Osteocyte (in vitro differentiated cells): ENCODE measurements around the gene MATN1. TPM values are rescaled to one million over a fixed set of nuclear protein-coding genes. Genes with fewer than 3 reads are reported as not detected.

Experiments used
- DNase-seq: peaks from one replicate; pipeline ENCODE4 v3.0.0; 2021; ENCODE audit warnings: mixed read lengths; ENCODE audit not compliant: unreplicated experiment; ENCODE audit errors: extremely low spot score
- H3K27ac Mint-ChIP-seq: one replicate; pipeline ENCODE4 v1.8.0; 2021; ENCODE audit warnings: mild to moderate bottlenecking, mixed read lengths; ENCODE audit not compliant: unreplicated experiment
- H3K27me3 Mint-ChIP-seq: one replicate; pipeline ENCODE4 v1.8.0; 2021; ENCODE audit warnings: mixed read lengths; ENCODE audit not compliant: unreplicated experiment
- H3K36me3 Mint-ChIP-seq: one replicate; pipeline ENCODE4 v1.8.0; 2021; ENCODE audit warnings: mixed read lengths; ENCODE audit not compliant: unreplicated experiment
- H3K4me1 Mint-ChIP-seq: one replicate; pipeline ENCODE4 v1.8.0; 2021; ENCODE audit warnings: mixed read lengths; ENCODE audit not compliant: unreplicated experiment
- H3K4me3 Mint-ChIP-seq: one replicate; pipeline ENCODE4 v1.8.0; 2021; ENCODE audit warnings: mild to moderate bottlenecking, moderate library complexity, mixed read lengths; ENCODE audit not compliant: unreplicated experiment
- H3K9me3 Mint-ChIP-seq: one replicate; pipeline ENCODE4 v1.8.0; 2021; ENCODE audit warnings: mixed read lengths; ENCODE audit not compliant: unreplicated experiment
- CTCF ChIP-seq: fragments of 200-600 bp; sonication (generic); IDR thresholded peaks from 2 replicates; pipeline ENCODE4 v1.5.0; 2021; ENCODE audit warnings: antibody characterized with exemption, mild to moderate bottlenecking, moderate library complexity
- total RNA-seq: library from RNA; stranded (reverse); gene quantifications from 2 replicates; pipeline ENCODE4 v1.2.1, GENCODE V29; 2021

The MATN1 gene
- total RNA-seq, 1 donor from 2014 or later: 0.99 TPM

GRCh38 chr1:30741239-30741894, 18.0 kb upstream of the MATN1 start:
- TF ChIP-seq CTCF: no peak
- Mint-ChIP-seq H3K36me3 (no peaks in the 10 kb centered on the region), H3K27me3 (peaks cover 6% of the 10 kb centered on the region), H3K9me3 (peaks cover 4% of the 10 kb centered on the region), H3K4me1 (no peaks in the 10 kb centered on the region), H3K27ac (no peak overlapping the region), H3K4me3 (no peak overlapping the region)
- no peak for DNase-seq

GRCh38 chr1:30740251-30741238, 17.2 kb upstream of the MATN1 start:
- no peak for TF ChIP-seq CTCF
- H3K36me3 Mint-ChIP-seq: no peaks in the 10 kb centered on the region
- DNase-seq: no peak
- no peak overlapping the region for H3K27ac Mint-ChIP-seq
- H3K4me3 Mint-ChIP-seq: no peak overlapping the region
- H3K27me3 Mint-ChIP-seq: peaks cover 6% of the 10 kb centered on the region
- H3K4me1 Mint-ChIP-seq: no peaks in the 10 kb centered on the region
- peaks cover 4% of the 10 kb centered on the region for H3K9me3 Mint-ChIP-seq

- Mint-ChIP-seq H3K27me3 (peaks cover 4% of the 10 kb centered on the region), H3K4me1 (no peaks in the 10 kb centered on the region), H3K9me3 (peaks cover 4% of the 10 kb centered on the region), H3K36me3 (no peaks in the 10 kb centered on the region), H3K4me3 (no peak overlapping the region), H3K27ac (no peak overlapping the region)
- DNase-seq: no peak
- TF ChIP-seq CTCF: no peak
Observed at GRCh38 chr1:30739601-30740000, 16.2 kb upstream of the MATN1 start.

GRCh38 chr1:30738715-30739559, 15.6 kb upstream of the MATN1 start:
- peaks cover 4% of the 10 kb centered on the region for H3K27me3 Mint-ChIP-seq

More at GRCh38 chr1:30738715-30739559, 15.6 kb upstream of the MATN1 start:
- Mint-ChIP-seq H3K4me3 (no peak overlapping the region), H3K4me1 (no peaks in the 10 kb centered on the region), H3K36me3 (no peaks in the 10 kb centered on the region), H3K27ac (no peak overlapping the region), H3K9me3 (peaks cover 4% of the 10 kb centered on the region)
- no peak for DNase-seq
- TF ChIP-seq CTCF: no peak
